Measurements from ENCODE around the gene IL6.
"Not testable (repeated sequence)": the region's sequence is repeated elsewhere in the genome, so short reads cannot be mapped to it uniquely, and the experiment has no call there.

IL6 gene

DNA sequence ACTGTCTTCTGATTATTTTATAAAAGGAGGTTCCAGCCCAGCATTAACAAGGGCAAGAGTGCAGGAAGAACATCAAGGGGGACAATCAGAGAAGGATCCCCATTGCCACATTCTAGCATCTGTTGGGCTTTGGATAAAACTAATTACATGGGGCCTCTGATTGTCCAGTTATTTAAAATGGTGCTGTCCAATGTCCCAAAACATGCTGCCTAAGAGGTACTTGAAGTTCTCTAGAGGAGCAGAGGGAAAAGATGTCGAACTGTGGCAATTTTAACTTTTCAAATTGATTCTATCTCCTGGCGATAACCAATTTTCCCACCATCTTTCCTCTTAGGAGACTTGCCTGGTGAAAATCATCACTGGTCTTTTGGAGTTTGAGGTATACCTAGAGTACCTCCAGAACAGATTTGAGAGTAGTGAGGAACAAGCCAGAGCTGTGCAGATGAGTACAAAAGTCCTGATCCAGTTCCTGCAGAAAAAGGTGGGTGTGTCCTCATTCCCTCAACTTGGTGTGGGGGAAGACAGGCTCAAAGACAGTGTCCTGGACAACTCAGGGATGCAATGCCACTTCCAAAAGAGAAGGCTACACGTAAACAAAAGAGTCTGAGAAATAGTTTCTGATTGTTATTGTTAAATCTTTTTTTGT, 2.3 kb downstream of the IL6 start:
- no peak for DNase-seq

DNA sequence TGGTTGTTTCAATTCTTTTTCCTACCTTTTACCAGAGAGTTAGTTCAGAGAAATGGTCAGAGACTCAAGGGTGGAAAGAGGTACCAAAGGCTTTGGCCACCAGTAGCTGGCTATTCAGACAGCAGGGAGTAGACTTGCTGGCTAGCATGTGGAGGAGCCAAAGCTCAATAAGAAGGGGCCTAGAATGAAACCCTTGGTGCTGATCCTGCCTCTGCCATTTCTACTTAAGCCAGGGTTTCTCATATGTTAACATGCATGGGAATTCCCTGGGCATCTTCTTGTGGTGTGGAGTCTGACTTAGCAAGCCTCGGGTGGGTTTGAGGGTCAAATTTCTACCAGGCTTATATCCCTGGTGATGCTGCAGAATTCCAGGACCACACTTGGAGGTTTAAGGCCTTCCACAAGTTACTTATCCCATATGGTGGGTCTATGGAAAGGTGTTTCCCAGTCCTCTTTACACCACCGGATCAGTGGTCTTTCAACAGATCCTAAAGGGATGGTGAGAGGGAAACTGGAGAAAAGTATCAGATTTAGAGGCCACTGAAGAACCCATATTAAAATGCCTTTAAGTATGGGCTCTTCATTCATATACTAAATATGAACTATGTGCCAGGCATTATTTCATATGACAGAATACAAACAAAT, 3.2 kb downstream of the IL6 start:
- no peak for DNase-seq

DNA sequence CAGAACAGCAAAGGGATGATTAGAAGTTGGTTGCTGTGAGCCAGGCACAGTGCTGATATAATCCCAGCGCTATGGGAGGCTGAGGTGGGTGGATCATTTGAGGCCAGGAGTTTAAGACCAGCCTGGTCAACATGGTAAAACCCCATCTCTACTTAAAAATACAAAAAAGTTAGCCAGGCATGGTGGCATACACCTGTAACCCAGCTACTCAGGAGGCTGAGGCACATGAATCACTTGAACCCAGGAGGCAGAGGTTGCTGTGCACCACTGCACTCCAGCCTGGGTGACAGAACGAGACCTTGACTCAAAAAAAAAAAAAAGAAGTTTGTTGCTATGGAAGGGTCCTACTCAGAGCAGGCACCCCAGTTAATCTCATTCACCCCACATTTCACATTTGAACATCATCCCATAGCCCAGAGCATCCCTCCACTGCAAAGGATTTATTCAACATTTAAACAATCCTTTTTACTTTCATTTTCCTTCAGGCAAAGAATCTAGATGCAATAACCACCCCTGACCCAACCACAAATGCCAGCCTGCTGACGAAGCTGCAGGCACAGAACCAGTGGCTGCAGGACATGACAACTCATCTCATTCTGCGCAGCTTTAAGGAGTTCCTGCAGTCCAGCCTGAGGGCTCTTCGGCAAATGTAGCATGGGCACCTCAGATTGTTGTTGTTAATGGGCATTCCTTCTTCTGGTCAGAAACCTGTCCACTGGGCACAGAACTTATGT, 4.1 kb downstream of the IL6 start:
- no peak for DNase-seq

DNA sequence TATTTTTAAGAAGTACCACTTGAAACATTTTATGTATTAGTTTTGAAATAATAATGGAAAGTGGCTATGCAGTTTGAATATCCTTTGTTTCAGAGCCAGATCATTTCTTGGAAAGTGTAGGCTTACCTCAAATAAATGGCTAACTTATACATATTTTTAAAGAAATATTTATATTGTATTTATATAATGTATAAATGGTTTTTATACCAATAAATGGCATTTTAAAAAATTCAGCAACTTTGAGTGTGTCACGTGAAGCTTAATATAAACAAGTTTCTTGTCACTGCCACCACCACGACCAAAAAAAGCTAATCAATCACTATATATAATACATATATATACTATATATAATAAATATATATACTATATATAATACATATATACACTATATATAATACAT, 4.8 kb downstream of the IL6 start:
- DNase-seq: no peak

DNA sequence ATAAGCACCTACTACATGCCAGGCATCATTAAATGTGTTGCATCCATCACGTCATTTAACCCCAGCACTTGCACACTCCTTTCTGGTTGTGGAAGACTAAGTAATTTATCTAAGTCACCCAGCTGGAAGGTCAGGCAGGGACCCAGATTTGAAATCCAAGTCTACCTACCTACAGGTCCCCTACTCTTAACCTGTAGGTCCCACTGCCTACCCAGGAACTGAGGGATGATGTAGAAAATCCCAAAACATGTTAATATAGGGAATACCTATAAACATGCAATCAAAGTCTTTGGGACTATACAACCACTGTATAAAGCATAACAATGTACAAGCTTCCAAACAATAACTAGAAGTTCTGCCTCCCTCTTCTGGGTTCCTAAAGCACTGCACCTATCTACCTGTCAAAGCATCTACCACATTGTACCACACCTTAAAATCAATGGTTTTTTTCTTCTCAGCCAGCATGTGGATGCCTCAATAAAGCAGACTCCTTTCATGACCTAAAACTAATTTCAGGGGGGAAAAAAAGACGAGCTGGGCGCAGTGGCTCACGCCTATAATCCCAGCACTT, 5.6 kb downstream of the IL6 start:
- DNase-seq: peak; percentile 35

DNA sequence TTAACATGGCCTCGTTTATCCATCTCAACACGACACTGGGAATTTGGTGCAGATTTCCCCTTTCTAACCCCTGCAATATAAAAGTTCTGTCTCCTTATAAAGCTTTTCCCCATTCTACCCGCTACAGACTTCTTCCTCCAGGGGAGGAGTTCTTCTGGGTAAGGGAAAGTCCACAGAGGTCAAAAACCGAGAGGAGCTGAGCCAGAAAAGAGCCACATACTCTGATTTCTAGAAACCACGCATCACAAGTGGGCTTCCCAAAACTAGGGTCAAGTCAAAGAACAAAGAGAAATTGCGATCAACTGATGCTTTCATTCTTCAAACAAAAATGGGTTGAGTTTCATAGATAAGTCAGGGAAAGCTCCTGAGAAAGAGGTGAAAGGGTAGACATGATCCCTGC, 6.8 kb downstream of the IL6 start:
- no peak for DNase-seq

DNA sequence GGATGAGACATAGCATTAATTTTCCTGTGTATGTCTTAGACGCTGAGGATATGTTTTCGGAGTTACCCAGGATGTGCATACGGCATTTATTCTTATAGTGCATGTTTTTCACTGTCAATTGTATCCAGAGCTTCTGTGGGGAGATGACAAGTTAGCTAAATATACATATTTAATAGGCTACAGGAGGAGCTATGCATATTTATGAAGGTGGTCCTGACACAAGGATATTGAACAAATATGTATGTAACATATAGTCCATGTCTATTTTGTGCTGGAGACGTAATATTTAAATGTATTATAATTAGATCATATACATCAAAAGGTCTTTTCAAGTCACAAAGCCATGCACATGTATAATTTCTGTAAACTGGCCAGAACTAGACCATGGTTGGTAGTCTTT, 16.0 kb downstream of the IL6 start:
- DNase-seq: no peak

DNA sequence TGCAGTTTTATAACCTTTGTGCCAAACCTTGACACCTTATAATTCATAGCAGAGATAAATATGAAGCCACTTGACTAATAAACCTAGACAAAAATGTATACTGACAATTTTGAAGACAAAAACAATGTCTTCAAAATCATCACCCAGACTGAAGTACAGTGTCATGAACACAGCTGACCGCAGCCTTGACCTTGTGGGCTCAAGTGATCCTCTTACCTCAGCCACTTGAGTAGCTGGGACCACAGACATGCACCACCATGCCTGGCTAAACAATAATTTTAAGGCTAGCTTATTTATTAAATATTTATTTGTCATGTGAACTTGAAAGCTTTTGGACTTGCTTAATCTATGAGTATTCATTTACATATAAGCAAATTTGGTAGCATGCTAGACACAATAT, 24.3 kb downstream of the IL6 start:
- DNase-seq: no peak

DNA sequence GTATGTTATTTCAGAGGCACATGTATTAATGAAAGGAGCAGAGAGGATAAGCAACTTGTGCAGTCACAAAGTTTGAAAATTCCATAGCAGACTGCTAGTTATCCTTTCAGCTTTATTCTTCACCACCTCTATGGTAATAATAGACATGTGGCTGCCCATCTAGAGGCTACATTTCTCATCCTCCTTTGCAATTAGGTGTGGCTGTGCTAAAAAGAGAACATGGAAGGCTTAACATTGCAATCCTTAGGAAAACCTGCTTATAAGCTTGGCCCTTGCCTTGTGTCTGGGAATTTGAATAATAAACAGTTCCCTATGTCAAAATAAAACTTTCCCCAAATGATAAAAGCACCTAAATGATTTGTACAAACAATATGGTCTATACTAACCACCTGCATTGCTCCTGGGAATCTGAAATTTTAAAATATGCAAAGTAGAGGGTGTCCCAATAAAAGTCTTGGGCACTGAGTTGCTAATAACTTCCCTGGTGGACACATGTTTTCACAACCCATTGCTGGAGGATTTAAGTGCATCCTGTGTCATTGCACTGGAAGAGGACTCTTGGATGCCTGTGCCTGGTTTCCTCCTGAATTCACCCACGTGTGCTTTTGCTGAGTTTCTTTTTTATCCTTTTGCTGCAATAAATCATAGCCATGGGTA, 30.5 kb downstream of the IL6 start:
- no peak for DNase-seq

DNA sequence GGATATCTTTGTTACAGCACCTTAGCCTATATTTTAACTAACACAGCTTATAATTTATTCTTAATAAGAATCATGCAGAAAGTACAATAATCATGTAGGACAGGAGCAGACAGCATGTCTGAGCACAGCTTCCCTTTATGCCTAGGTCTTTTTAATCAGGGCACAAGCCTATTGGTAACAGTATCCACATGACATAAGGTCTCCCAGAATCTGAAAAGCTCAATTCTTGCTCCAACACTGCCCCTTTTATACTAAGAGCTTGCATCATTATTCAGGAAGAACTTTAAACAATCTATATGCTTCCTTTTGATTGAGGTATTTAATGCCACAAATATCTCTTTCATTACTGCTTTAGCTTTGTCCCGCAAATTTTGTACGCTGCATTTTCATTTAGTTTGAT, 31.6 kb downstream of the IL6 start:
- no peak for DNase-seq

DNA sequence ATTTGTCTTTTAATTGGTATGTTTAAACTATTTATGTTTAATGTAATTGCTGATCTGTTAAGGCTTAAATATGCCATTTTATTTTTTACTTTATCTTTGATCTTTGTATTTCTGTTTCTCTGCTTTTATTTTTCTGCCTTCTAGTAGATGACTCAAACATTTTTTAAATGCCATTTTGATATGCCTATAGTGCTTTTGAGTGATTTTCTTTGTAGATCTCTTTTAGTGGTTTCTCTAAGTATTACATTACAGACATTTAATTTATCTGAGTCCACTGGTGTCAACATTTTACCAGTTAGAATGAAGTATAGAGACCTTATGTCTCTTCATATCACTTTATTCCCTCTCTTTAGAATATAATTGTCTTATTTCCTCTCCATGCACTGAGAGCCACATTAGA, 32.7 kb downstream of the IL6 start:
- no peak for DNase-seq

DNA sequence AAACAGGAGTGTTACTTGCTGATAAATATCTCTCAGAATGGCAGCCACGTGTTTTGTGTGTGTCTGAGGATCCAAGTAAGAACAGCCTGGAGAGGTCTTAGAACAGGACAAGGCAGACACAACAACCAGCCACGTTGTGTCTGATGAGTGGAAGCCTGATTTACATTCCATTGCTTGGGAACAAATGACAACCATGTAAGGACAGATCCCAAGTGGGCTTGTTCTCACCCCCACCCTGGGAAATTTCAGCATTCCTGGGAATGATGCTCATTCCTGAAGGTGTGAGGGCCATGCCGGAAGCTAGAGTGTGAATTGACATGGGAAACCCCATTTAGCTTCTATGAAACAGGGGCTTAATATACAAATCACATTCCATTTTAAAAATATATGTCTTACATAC, 35.9 kb downstream of the IL6 start:
- DNase-seq: no peak

DNA sequence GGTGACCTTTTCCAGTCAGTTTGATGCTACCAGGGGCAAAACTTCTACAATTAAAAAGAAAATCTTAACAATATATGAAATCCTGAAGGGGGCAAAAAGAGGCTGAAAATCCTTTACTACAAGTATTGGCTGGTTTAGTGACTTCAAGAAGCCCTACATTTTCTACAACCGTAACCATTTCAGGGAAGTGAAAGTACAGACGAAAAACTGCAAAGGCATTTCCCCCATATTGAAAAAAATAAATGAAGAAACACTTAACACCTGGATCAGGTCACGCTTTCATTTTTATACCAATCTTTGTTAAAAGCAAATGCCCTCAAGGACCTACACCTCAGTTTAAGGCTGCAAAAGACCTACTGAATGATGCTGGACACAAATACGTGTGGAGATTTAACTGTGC, 38.6 kb downstream of the IL6 start:
- no peak for DNase-seq

DNA sequence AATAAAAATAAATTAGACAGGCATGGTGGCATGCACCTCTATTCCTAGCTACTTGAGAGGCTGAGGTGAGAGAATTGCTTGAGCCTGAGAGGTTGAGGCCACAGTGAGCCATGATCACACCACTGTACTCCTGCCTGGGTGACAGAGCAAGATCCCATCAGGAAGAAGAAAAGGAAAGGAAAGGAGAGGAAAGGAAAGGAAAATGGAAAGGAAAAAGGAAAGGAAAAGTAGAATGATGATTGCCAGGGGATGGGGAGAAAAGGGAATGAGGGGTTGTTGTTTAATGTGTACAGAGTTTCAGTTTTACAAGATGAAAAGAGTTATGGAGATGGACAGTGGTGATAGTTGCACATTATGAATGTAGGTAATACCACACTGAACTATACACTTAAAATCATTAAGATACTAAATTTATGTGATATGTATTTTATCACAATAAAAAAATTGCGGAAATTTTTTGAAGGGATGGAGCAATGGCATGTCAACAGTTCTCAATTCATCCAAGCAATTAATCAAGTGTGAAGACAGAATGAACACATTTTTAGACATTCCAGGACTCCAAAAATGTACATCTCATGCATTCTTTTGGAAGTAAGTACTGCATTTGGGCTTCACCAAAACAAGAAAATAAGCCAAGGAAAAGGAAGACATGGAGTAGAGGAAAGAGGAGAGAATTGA, 44.3 kb downstream of the IL6 start:
- DNase-seq: no peak

DNA sequence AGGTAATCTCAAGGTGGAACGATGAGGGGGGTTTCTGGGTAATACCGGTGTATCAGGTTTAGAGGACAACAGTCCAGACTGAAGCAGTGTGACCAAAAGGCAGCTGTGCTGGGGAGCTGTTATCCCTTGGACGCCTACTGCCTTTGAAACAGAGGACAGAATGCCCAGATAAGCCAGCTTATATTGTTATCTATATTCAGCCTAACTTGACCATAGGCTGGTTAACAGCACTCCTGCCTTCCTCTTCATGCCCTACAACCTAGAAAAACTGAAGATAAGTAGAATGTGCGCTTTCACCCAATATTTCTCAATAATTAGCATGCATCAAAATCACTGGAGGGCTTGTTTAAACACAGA, 44.9 kb downstream of the IL6 start:
- DNase-seq: no peak

DNA sequence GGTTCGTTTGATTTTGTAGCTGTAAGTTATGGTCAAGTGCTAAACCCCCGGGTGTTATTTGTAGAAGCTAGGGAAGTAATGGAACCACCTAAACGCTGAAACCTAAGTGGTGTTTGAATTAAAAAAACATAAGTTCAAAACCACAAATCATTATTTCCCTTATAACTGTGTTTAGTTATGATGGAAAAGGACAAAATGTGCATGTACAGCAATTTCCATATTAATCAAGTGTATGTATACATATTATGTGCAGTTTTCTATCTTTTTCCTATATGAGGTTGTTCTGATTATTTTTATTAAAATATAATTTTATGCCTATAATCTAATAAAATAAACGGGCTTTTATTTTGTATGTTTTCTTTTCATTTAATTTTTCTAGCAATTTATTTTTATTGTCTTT, 45.9 kb downstream of the IL6 start:
- no peak for DNase-seq

DNA sequence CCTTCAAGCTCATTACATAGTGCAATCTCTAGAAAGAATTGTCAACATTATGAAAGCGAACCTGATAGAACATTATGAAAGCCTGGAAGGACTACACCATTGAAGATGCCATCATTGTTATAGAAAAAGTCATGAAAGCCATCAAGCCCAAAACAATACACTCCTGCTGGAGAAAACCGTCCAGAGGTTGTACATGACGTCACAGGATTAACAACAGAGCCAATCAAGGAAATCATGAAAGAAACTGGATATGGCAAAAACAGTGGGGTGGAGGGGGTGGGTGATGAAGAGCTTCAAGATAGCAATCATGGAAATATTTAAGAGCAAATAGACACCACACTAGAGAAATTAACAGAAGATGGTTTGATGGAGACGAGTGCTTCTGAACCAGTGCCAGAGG, 50.0 kb downstream of the IL6 start:
- no peak for DNase-seq

DNA sequence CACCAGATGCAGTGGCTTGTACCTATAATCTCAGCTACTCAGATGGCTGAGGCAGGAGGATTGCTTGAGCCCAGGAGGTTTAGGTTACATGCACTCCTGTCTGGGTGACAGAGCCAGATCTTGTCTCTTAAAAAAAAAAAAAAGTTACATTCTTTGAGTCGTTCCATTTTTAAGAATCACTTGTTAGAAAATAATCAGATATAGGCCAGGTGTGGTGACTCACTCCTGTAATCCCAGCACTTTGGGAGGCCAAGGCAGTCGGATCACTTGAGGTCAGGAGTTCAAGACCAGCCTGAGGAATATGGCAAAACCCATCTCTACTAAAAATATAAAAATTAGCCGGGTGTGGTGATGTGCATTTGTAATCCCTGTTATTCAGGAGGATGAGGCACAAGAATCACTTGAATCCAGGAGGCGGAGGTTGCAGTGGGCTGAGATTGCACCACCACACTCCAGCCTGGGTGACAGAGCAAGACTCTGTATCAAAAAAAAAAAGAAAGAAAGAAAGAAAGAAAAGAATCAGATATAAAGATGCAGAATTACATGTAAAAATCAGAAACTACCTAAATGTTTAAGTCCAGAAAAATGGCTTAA, 52.8 kb downstream of the IL6 start:
- DNase-seq: not testable (repeated sequence)

DNA sequence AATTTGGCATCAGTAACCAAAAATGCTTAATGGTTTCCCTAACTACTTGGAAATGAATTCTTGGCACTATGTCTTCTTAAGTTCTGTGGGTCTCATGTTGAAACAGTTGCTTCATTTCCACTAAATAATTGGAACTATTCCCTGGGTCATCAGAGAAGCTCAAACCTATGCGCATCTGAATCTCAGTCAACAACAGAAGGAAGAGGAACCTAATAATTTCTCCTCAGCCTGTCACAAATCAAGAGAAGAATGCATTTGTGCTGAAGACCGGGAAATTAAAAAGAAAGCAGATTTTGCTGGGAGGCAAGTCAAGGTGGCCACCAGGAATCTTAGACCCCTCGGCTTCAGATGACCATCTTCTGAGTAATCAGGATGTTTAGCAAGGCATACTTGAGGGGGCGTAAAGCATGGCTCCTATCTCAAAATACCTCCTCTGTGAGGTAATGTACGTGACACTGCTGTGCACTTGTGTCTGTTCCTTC, 54.3 kb downstream of the IL6 start:
- DNase-seq: no peak
